Fibroblast of lung (primary cell): ENCODE measurements around the gene SHANK1.
"Not testable (repeated sequence)": the region's sequence is repeated elsewhere in the genome, so short reads cannot be mapped to it uniquely, and the experiment has no call there.

Experiments used
- CTCF ChIP-seq, 2 donors: IDR thresholded peaks in 1 of 2; conservative IDR thresholded peaks in 1 of 2; 1 replicate in 1 of 2; 2 replicates in 1 of 2; pipeline ENCODE4 v1.5.1; 2011 to 2012; ENCODE audit warnings: low read length in 2 of 2, control low read depth in 1 of 2, inconsistent platforms in 1 of 2, low read depth in 1 of 2, mild to moderate bottlenecking in 1 of 2
- EZH2 ChIP-seq: IDR thresholded peaks from 2 replicates; pipeline ENCODE4 v1.5.1; 2012; ENCODE audit warnings: low read length, control low read depth, mild to moderate bottlenecking; ENCODE audit errors: missing control alignments

DNA sequence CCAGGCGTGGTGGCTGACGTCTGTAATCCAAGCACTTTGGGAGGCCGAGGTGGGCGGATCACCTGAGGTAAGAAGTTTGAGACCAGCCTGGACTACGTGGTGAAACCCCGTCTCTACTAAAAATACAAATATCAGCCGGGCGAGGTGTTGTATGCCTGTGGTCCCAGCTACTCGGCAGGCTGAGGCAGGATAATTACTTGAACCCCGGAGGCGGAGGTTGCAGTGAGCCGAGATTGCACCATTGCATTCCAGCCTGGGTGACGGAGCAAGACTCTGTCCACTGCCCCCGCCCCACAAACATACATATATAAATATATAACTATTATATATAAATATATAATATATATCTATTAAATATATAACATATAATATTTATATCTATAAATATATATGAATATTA lies 27.5 kb upstream of the SHANK1 start:
- TF ChIP-seq CTCF (conservative IDR thresholded peaks at IDR 0.05 in 1 of 2, IDR thresholded peaks at IDR 0.05 in 1 of 2; ENCODE audit: low read depth in 1 of 2, low read length in 2 of 2); EZH2: not testable (repeated sequence)
